Endothelial cell of umbilical vein (primary cell): Measurements from ENCODE around the gene KLF13. TPM values are rescaled to one million over a fixed set of nuclear protein-coding genes. Genes with fewer than 3 reads are reported as not detected.

ENCODE experiments used
- BruUV-seq: library from RNA; stranded (reverse); fragments of 400-500 nt; replicated peaks from 2 replicates; lab custom pipeline; 2021; lab: Mats Ljungman, UMichigan
- CTCF ChIA-PET: fragments of 300-600, 350-600 bp; sonication (Branson Sonifier 250); formaldehyde crosslinking; loops from one replicate; lab custom pipeline; 2021; ENCODE audit warnings: antibody characterized with exemption, inconsistent platforms; lab: Charles Lee
- POLR2A ChIA-PET: fragments of 300-600, 350-600 bp; sonication (Branson Sonifier 250); formaldehyde crosslinking; loops from one replicate; lab custom pipeline; 2021; ENCODE audit warnings: antibody characterized with exemption, inconsistent platforms; lab: Charles Lee
- DNase-seq: peaks from one replicate; pipeline ENCODE4 v3.0.0-alpha.2; 2011; ENCODE audit warnings: low read depth, low spot score
- FAIRE-seq: peaks from 2 replicates; lab custom pipeline; 2011; peaks lifted over from hg19 to GRCh38; lab: Jason Lieb, UNC
- H2AFZ ChIP-seq: 2 replicates; pipeline ENCODE4 v1.6.0; 2012; ENCODE audit warnings: low read depth, low read length, control low read depth, inconsistent platforms
- H3K27ac ChIP-seq: 2 replicates; pipeline ENCODE4 v1.5.1; 2011; ENCODE audit warnings: low read depth, mild to moderate bottlenecking, control low read depth, low read length, moderate library complexity; ENCODE audit not compliant: insufficient read depth
- H3K27me3 ChIP-seq, 2 experiments: 2 replicates each; pipeline versions ENCODE4 v1.6.0 to v1.6.1; 2011; ENCODE audit warnings: low read length in 2 of 2, mixed read lengths in 1 of 2; ENCODE audit not compliant: control insufficient read depth in 2 of 2, insufficient read depth in 2 of 2
- H3K36me3 ChIP-seq, 2 experiments: 2 replicates in 1 of 2; 3 replicates in 1 of 2; pipeline ENCODE4 v1.5.1; 2011; ENCODE audit warnings: low read length in 2 of 2, mild to moderate bottlenecking in 1 of 2, moderate library complexity in 1 of 2; ENCODE audit not compliant: control insufficient read depth in 2 of 2, insufficient read depth in 2 of 2; ENCODE audit errors: extremely low read depth in 1 of 2
- H3K4me1 ChIP-seq: 3 replicates; pipeline ENCODE4 v1.5.1; 2011; ENCODE audit warnings: mild to moderate bottlenecking, low read length; ENCODE audit not compliant: control insufficient read depth, insufficient read depth; ENCODE audit errors: extremely low read depth
- H3K4me2 ChIP-seq: 2 replicates; pipeline ENCODE4 v1.6.1; 2011; ENCODE audit warnings: low read length, control low read depth, mixed read lengths; ENCODE audit not compliant: insufficient read depth
- H3K4me3 ChIP-seq, 3 experiments: fragments of 200-600 bp in 1 of 3; sonication (generic), shearing (Covaris generic) in 1 of 3; replicated peaks in 1 of 3; 2 replicates each; pipeline ENCODE4 v1.5.1; 2011 to 2016; ENCODE audit warnings: control low read depth in 3 of 3, low read length in 3 of 3, mild to moderate bottlenecking in 2 of 3, inconsistent platforms in 1 of 3, low read depth in 1 of 3, moderate library complexity in 1 of 3; ENCODE audit not compliant: insufficient read depth in 1 of 3
- H3K79me2 ChIP-seq: 2 replicates; pipeline ENCODE4 v1.6.0; 2012; ENCODE audit warnings: low read length, inconsistent platforms; ENCODE audit not compliant: control insufficient read depth, insufficient read depth
- H3K9ac ChIP-seq: replicated peaks from 2 replicates; pipeline ENCODE3; 2011; ENCODE audit warnings: low read length, control low read depth; ENCODE audit not compliant: insufficient read depth; ENCODE audit errors: extremely low read depth
- H3K9me1 ChIP-seq: replicated peaks from 3 replicates; pipeline ENCODE4 v1.6.0; 2011; ENCODE audit warnings: mild to moderate bottlenecking, low read length; ENCODE audit not compliant: control insufficient read depth, insufficient read depth; ENCODE audit errors: extremely low read depth
- H3K9me3 ChIP-seq: replicated peaks from 2 replicates; pipeline ENCODE4 v1.5.1; 2012; ENCODE audit warnings: low read length, inconsistent platforms; ENCODE audit not compliant: control insufficient read depth, insufficient read depth
- H4K20me1 ChIP-seq: replicated peaks from 2 replicates; pipeline ENCODE3; 2011; ENCODE audit warnings: mild to moderate bottlenecking, low read length; ENCODE audit not compliant: control insufficient read depth, insufficient read depth; ENCODE audit errors: extremely low read depth
- EZH2 ChIP-seq: IDR thresholded peaks from 2 replicates; pipeline ENCODE4 v1.6.1; 2012; ENCODE audit warnings: borderline replicate concordance, low read depth, mild to moderate bottlenecking, moderate library complexity, low read length, inconsistent platforms; ENCODE audit not compliant: severe bottlenecking
- FOS ChIP-seq: IDR thresholded peaks from 2 replicates; pipeline ENCODE4 v1.6.1; 2011; ENCODE audit warnings: mild to moderate bottlenecking, low read length, moderate library complexity, borderline replicate concordance; ENCODE audit not compliant: insufficient read depth
- GATA2 ChIP-seq: IDR thresholded peaks from 2 replicates; pipeline ENCODE4 v1.7.0; 2011; ENCODE audit warnings: low read depth, mild to moderate bottlenecking, moderate library complexity, mixed read lengths, low read length; ENCODE audit not compliant: insufficient read length, insufficient read depth
- JUN ChIP-seq: IDR thresholded peaks from 2 replicates; pipeline ENCODE4 v1.6.1; 2011; ENCODE audit warnings: borderline replicate concordance, low read depth; ENCODE audit not compliant: insufficient read length, insufficient read depth
- MYC ChIP-seq: IDR thresholded peaks from one replicate; pipeline ENCODE4 v1.6.1; 2011; ENCODE audit warnings: mild to moderate bottlenecking, low read depth, low read length
- POLR2A ChIP-seq: IDR thresholded peaks from 2 replicates; pipeline ENCODE4 v1.6.1; 2012; ENCODE audit warnings: low read depth, mild to moderate bottlenecking, control low read depth, low read length
- dilution Hi-C: fragments of 300-500 bp; cut with MboI; formaldehyde crosslinking; loops from one replicate; pipeline ENCODE4 v1.15.0; 2019; ENCODE audit warnings: low sequenced_read_pairs; ENCODE audit not compliant: extremely low pct_ligation_motif_present
- intact Hi-C: fragments of 100-400 bp; cut with micrococcal nuclease; formaldehyde crosslinking; loops from one replicate; pipeline ENCODE4 v1.10.0; 2022
- polyA plus RNA-seq, 4 experiments: library from polyadenylated mRNA; depleted of rRNA in 3 of 4; stranded (reverse) in 3 of 4; unstranded in 1 of 4; fragments of >200 nt; gene quantifications; 2 replicates each; pipeline versions ENCODE4 v1.2.1 to v1.2.3, GENCODE V29; 2011 to 2012; ENCODE audit warnings: missing spikeins in 1 of 4
- total RNA-seq: library from RNA; stranded (reverse); gene quantifications from 2 replicates; pipeline ENCODE4 v1.2.3, GENCODE V29; 2021

KLF13 gene
- total and polyA plus RNA-seq, 2 donors (not counting 3 experiments of a cell fraction or from before 2014, with no cell fraction given), result 10.1 to 31.9 TPM

GRCh38 chr15:31375772-31376171, 49.1 kb downstream of the KLF13 start:
- no TSS peak for BruUV-seq
- ChIA-PET CTCF (interaction anchor here (1.5 kb wide), 1 partner anchor 16 kb away, joined by 3 read pairs; no protein-coding TSS in a partner anchor), POLR2A (no interaction called here)
- Histone ChIP-seq H3K27me3 (no peaks in the 10 kb centered on the region), H3K4me3 (no peak overlapping the region), H2AFZ (no peak overlapping the region), H3K36me3 (peaks cover 0 to 2% of the 10 kb centered on the region in 2 experiments), H3K4me1 (no peaks in the 10 kb centered on the region), H3K4me2 (no peak overlapping the region), H3K9ac (no peak overlapping the region), H3K9me3 (no peaks in the 10 kb centered on the region), H3K79me2 (no peaks in the 10 kb centered on the region), H4K20me1 (no peaks in the 10 kb centered on the region), H3K27ac (no peak overlapping the region), H3K9me1 (no peaks in the 10 kb centered on the region)
- DNase-seq (no peak), FAIRE-seq (no peak)
- intact Hi-C loops (no loop called here), dilution Hi-C loops (no loop called here)
- TF ChIP-seq MYC (no peak), EZH2 (no peak)

- no peak for FAIRE-seq
- DNase-seq, result no peak
- no peaks in the 10 kb centered on the region for H3K79me2 ChIP-seq
- H3K4me3 ChIP-seq, result no peak overlapping the region
- intact Hi-C loops, result no loop called here
- no peak overlapping the region for H3K9ac ChIP-seq
- dilution Hi-C loops, result no loop called here
- H4K20me1 ChIP-seq, result no peaks in the 10 kb centered on the region
- TSS peak; percentile 8 for BruUV-seq
- H3K4me2 ChIP-seq, result no peak overlapping the region
- no peaks in the 10 kb centered on the region for H3K4me1 ChIP-seq
- peaks cover 0 to 2% of the 10 kb centered on the region in 2 experiments for H3K36me3 ChIP-seq
- CTCF ChIA-PET, result interaction anchor here (1.5 kb wide), 1 partner anchor 16 kb away, joined by 3 read pairs; no protein-coding TSS in a partner anchor
- no peaks in the 10 kb centered on the region for H3K9me1 ChIP-seq
- POLR2A ChIA-PET, result no interaction called here
- H3K27me3 ChIP-seq, result no peaks in the 10 kb centered on the region
- no peaks in the 10 kb centered on the region for H3K9me3 ChIP-seq
- H3K27ac ChIP-seq, result no peak overlapping the region
- TF ChIP-seq POLR2A (no peak), JUN (no peak), FOS (no peak), GATA2 (no peak), MYC (no peak), EZH2 (no peak)
- H2AFZ ChIP-seq, result no peak overlapping the region
Measured at GRCh38 chr15:31376511-31376910, 49.9 kb downstream of the KLF13 start.
